Measurements from ENCODE around the gene TUBGCP5.
"Not testable (repeated sequence)": the region's sequence is repeated elsewhere in the genome, so short reads cannot be mapped to it uniquely, and the experiment has no call there.

TUBGCP5 gene

DNA sequence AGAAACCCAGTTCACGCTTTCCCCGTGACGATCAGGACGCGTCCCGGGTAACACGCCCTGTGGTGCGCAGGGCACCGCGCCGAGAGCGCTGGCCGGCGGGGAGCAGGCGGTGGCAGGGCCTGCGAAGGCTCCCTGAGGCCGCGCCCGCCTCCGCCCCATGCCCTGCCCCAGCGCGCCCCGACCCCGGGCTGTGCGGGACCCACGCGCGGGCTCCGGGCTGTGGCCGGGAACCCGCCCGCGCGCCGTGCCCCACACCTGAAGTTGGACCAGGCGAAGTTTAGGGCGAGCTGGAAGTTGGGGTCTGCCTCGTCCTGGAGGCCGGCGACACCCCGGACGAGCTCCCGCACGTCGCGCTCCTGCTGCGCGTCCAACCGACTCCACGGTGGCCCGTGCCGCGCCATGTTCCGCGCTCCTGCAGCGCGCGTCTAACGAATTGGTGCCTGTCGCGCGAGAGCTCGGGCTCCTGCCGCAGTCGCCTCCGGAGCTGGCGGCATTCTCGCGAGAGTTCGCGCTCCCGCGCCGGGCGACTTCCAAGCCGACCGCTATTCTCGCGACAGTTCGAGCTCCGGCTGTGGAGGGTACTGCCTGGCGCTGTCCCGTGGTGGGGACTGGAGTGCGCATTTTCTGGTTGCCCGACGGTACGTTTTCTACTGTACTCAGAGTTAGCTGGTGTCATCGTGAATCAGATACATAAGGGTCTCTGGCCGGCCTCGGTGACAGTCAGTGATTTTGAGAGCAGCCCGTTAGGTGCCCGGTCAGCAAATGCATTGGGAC, at the start of gene TUBGCP5:
TUBGCP5 (minus strand) TSS at position 427 of the 774 bp plus-strand sequence; CDS start at position 401, 26 bp downstream.
- peak; percentile 94 for DNase-seq

DNA sequence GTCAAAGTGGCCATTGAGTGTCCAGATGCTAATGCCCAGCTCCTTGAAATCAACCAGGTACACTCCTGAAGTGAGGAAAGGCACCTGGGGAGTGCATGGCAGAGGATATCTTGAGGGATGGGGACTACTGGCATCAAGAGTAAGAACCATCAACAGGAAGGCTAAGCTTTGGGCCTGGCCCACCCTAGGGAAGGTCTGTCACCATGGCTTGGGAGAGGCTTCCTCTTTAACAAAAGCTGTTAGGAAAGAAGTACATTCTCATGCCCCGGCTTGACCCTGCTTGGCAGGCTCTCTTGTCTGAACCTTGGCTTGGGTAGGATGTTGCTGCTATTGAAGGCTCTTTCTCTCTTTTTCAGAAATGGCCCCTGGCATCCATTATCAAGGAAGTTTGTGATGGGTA, 43.7 kb upstream of the TUBGCP5 start:
- DNase-seq: no peak

DNA sequence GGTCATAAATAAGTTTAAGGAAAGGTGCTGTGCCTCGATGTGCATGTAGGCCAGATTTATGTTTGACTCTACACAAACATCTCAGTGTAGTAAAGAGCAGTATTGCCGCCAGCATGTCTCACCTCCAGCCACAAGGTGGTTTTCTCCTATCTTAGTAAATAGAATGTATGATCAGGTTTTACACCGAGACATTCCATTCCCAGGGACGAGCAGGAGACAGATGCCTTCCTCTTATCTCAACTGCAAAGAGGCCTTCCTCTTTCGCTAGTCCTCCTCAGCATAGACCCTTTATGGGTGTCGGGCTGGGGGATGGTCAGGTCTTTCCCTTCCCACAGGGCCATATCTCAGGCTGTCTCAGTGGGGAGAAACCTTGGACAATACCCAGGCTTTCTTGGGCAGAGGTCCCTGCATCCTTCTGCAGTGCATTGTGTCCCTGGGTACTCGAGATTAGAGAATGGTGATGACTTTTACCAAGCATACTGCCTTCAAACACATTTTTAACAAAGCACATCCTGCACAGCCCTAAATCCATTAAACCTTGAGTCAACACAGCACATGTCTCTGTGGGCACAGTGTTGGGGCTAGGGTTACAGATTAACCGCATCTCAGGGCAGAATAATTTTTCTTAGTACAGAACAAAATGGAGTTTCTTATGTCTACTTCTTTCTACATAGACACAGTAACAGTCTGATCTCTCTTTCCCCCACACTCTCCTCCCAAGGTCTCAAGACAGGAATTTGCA, 42.8 kb upstream of the TUBGCP5 start:
- DNase-seq: not testable (repeated sequence)

DNA sequence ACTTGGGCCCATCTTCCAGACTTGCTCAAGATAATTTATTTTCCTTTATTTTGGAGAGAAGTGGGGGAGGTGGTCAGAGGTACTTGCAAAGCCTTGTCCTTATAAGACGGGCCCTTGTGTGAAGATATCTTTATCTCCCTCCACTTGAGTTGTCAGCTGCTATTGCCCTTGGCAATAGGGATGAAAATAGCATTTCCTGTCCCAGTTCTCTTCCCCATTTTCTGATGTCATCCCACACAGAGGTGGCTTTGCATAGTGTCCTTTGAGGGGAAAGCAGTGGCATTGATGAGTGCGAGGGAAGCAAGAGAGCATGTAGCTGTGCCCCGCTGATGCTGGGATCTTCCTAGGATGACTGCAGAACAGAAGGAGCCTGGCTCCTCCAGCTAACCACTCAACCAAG, 41.9 kb upstream of the TUBGCP5 start:
- DNase-seq: no peak

DNA sequence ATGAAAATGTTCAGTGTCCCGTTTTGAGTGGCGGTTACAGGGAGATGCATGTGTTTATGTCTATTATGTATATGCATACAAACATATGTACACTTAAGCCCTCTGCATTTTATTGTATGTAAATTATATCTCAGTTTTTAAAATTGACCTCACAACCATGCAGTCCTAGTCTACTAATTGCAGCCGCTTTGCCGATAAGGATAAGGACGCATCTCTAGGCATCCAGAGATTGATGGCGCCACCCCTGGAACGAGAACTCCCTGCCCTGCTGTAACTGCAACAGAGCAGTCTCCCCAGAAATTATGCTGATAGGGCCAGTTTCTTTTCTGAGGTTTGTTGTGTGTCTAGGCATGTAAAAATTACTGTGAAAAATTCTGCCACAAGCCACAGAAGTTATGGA, 40.4 kb upstream of the TUBGCP5 start:
- no peak for DNase-seq

DNA sequence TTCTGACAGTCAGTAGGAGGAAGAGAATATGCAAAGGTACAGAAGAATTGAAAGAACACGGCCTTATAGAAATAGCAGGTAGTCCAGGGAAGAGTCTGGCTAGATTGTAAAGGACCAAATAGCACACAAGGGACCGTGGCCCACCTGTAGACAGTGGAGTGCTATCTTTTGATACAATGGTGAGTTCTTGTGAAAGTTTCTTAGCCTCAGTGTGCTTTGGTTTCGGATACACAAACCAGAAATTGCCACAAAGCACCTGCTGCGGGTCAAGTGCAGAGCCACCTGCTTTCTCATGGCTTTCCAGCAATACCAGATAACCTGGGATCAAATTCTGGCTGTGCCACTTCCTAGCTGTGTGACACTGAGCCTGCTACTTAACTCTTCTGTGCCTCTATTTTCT, 36.6 kb upstream of the TUBGCP5 start:
- DNase-seq: no peak

DNA sequence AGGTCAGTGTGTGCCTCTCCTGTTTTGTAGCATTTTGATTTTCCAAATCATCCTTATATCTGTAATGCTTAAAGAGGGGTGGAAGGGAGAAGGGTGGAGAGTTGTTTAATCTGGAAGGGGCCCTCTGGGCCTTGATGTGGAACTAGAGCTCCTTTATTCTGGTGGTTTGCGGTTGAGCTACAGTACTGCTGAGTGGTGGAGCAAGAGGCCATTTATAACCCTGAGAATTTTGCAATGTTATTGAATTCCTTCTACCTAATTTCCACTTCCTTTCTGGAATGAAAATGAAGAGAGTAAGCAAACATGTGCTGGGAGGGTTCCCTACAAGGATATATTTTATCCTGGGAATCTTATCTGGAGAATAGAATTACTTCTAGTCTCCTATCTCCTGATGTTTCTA, 35.3 kb upstream of the TUBGCP5 start:
- no peak for DNase-seq

DNA sequence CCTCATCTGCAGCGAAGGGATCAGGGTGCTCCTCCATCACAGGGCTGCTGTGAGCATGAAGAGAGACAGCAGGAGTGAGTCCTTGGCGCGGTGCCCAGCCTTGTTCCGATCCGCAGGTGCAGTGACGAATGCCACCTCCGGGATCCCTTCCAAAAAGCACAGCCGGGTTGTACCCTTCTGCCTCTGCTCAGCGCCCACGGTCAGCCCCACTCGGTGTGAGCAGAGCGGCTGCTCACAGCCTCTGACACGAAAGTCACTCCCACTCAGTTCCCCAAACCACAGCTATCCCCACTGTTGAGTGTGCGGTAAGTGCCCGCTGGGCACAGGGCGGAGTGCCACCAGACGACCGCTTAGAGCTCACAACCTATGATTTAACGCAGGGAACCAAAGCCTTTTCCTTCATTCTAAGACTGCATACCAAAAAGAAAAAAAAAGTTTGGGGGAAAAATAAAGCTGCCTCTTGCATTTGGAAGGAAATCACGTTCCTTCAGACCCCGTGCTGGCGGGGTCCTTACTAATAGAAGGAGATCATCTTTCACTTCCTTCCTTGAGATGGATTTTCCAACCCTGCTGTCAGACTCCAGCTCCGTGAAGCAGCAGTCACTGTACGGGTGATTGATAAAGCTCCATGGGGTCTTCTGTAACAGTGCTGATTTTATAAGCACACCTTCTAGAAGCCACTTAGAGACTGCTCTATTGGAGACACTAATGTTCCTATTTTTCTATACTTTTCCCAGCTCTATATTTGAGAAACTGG, 34.7 kb upstream of the TUBGCP5 start:
- DNase-seq: no peak

DNA sequence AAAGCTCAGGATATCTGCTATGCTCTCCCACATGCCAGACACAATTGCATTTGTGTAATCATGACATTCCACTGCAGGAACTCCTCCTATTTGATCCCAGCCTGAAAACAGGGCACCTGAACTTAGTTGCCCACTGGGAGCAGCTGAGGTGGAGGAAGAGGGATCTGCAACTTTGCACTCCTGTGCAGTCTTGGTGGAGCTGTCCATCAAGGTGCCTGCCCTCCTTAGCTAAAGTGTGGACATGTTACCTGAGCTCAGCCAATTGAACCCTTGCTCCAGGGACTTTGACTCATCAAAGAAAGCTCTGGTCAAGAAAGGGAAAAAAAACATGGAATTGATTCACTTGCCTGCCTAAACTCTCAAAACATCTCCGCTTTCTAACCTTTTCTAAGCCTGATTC, 33.3 kb upstream of the TUBGCP5 start:
- no peak for DNase-seq

DNA sequence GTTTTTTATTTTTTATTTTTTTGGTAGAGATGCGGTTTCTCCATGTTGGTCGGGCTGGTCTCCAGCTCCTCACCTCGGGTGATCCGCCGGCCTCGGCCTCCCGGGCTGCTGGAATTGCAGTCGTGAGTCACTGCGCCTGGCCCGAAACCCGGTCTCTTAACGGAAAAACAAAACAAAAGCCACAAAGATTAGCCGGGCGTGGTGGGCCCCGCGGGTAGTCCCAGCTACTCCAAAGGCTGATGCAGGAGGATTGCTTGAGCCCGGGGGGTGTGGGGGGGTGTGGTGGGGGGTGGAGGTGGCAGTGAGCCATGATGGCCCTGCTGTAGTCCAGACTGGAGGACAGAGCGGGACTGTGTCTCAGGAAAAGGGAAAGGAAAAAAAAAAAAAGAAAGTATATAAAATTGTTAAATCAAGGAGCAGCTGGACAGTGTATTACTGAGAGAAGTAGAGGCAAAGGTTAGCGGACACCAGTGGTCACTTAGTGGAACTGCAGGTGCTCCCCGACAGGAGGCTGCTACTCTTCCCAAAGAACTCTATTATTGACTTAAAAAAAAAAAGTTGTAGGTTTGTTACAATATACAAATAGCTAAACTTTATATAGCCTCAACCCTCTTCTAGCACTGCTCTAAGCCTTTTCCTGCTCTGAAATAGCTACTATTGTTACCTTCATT, 30.3 kb upstream of the TUBGCP5 start:
- no peak for DNase-seq

DNA sequence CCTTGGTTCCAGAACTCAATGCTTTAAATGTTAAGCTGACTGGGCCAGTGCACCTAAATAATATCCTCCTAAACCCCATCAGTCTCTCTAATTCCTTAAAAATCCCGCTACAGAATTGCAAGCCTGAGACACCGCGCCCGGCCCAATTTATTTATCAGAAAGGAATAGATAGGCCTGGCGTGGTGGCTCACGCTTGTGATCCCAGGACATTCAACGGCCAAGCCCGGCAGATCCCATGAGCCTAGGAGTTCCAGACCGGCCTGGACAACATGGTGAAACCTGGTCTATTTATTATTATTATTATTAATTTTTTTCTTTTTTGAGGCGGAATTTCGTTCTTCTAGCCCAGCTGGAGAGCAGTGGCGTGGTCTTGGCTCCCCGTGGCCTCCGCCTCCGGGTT, 28.0 kb upstream of the TUBGCP5 start:
- DNase-seq: no peak

DNA sequence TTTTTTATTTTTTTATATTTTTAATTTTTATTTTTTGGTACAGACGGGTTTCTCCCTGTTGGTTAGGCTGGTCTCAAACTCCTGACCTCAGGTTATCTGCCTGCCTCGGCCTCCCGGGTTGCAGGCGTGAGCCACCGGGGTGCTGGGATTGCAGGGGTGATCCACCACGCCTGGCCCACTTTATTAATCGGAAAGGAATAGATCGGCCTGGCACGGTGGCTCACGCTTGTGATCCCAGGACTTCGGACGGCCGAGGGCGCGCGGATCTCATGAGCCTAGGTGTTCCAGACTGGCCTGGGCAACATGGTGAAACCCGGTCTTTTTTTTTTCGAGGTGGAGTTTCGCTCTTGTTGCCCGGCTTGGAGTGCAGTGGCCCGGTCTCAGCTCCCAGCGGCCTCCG, 26.5 kb upstream of the TUBGCP5 start:
- DNase-seq: no peak

DNA sequence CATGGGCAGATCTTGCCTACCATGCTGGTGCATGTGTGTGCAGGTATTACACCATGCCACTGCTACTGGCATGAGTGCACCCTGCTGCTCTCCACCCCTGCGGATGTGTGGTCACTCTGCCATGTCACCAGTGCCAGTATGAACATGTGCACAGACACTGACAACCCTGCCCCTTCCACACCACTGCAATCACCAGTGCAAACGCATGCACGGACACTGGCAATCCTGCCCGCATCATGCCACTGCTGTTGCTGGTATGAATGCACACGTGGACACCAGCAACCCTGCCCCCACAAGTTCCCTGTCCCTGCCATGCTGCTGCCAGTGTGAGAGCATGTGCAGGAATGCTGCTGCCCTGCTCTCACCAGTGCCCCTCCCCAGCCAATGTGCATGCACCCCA, 24.8 kb upstream of the TUBGCP5 start:
- DNase-seq: no peak

DNA sequence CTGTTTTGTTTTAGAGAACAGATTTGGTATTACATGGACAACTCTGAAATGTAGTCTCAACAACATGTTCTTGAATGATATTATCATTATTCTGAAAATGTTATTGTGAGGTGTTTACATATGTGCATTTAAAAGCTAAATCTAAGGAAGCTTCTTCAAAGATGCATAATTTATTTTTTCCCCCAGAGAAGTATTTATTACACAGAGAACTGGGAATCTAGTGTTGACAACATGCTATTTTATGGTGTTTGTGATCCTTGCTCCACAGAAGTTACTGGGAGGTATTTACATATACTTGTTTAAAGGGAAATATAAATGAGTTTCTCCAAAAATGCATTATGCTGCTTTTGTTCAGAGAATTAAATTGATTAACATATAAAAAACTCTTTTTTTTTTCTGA, 18.3 kb upstream of the TUBGCP5 start:
- DNase-seq: no peak

DNA sequence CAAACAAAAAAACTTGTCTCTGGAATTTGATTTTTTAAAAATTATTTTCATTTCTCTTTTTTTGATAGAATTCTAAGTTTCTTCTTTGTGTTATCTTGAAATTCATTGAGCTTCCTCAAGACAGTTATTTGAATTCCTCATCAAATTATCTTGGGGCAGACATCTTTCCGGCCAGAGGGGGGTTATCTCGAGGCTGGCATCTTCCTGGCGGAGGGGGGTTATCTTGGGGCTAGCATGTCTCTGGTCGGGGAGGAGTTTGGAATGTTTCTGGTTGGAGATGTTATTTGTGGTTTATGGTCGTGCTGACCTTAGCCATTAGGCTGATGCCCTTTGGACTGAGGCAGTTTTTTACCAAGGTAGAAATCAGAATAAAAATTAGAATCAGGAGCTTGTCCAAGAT, 15.9 kb upstream of the TUBGCP5 start:
- no peak for DNase-seq

DNA sequence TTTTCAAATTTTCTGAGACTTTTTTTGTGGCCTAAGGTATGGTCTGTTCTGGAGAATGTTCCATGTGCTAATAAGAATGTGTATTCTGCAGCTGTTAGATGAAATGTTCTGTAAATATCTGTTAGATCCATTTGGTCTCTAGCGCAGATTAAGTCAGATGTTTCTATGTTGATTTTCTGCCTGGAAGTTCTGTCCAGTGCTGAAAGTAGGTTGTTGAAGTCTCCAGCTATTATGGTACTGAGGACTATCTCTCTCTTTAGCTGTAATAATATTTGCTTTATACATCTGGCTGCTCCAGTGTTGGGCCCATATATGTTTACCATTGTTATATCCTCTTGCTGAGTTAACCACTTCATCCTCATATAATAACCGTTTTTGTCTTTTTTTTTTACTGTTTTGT, 13.2 kb upstream of the TUBGCP5 start:
- DNase-seq: no peak

DNA sequence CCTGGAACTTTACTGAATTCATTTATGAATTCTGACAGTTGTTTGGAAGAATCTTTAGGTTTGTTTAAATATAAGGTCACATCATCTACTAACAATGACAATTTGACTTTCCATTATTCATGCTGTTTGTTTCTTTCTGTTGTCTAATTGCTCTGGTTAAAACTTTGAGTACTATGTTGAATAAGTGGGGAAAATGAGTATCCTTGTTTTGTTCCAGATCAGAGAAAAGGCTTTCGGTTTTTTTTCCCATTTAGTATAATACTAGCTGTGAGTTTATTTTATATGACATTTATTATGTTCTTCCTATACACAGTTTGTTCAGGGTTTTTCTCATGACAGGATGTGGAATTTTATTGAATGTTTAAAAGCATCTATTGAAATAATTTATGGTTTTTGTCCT, 11.3 kb upstream of the TUBGCP5 start:
- DNase-seq: no peak

DNA sequence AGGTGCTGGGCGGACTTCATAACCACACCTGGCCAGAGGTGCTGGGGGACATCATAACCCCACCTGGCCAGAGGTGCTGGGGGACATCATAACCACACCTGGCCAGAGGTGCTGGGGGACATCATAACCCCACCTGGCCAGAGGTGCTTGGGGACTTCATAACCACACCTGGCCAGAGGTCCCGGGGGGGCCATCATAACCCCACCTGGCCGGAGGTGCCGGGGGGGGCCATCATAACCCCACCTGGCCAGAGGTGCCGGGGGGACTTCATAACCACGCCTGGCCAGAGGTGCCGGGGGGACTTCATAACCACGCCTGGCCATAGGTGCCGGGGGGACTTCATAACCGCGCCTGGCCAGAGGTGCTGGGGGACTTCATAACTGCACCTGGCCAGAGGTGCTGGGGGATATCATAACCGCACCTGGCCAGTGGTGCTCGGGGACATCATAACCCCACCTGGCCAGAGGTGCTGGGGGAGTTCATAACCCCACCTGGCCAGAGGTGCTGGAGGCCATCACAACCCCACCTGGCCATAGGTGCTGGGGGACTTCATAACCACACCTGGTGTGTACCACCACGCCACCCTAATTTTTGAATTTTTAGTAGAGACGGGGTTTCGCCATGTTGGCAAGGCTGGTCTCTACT, 10.7 kb upstream of the TUBGCP5 start:
- DNase-seq: no peak

DNA sequence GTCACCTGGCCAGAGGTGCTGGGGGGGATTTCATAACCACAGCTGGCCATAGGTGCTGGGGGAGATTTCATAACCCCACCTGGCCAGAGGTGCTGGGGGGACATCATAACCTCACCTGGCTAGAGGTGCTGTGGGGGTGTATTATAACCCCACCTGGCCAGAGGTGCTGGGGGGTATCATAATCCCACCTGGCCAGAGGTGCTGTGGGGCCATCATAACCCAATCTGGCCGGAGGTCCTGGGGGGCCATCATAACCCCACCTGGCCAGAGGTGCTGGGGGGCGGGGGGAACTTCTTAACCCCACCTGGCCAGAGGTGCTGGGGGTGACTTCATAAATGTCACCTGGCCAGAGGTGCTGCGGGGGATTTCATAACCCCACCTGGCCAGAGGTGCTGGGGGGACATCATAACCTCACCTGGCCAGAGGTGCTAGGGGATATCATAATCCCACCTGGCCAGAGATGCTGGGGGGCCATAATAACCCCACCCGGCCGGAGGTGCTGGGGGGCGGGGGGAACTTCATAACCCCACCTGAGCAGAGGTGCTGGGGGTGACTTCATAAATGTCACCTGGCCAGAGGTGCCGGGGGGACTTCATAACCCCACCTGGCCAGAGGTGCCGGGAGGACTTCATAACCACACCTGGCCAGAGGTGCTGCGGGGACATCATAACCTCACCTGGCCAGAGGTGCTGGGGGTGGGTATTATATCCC, 9.4 kb upstream of the TUBGCP5 start:
- DNase-seq: not testable (repeated sequence)

DNA sequence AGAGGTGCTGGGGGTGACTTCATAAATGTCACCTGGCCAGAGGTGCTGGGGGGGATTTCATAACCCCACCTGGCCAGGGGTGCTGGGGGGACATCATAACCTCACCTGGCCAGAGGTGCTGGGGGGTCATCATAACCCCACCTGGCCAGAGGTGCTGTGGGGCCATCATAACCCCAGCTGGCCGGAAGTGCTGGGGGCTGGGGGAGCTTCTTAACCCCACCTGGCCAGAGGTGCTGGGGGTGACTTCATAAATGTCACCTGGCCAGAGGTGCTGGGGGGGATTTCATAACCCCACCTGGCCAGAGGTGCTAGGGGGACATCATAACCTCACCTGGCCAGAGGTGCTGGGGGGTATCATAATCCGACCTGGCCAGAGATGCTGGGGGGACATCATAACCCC, 4.6 kb upstream of the TUBGCP5 start:
- not testable (repeated sequence) for DNase-seq

DNA sequence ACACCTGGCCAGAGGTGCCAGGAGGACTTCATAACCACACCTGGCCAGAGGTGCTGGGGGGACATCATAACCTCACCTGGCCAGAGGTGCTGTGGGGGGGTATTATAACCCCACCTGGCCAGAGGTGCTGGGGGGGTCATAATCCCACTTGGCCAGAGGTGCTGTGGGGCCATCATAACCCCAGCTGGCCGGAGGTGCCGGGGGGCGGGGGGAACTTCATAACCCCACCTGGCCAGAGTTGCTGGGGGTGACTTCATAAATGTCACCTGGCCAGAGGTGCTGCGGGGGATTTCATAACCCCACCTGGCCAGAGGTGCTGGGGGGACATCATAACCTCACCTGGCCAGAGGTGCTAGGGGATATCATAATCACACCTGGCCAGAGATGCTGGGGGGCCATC, 4.2 kb upstream of the TUBGCP5 start:
- not testable (repeated sequence) for DNase-seq

DNA sequence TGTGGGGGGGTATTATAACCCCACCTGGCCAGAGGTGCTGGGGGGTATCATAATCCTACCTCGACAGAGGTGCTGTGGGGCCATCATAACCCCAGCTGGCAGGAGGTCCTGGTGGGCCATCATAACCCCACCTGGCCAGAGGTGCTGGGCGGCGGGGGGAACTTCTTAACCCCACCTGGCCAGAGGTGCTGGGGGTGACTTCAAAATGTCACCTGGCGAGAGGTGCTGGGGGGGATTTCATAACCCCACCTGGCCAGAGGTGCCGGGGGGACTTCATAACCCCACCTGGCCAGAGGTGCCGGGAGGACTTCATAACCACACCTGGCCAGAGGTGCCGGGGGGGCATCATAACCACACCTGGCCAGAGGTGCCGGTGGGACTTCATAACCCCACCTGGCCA, 2.4 kb upstream of the TUBGCP5 start:
- DNase-seq: not testable (repeated sequence)
